Erythroblast (primary cell): Measurements from ENCODE around the gene HTR2A.

Experiments used
- GATA1 ChIP-seq: IDR thresholded peaks from 2 replicates; pipeline ENCODE4 v1.6.1; 2011; ENCODE audit warnings: low read depth, mild to moderate bottlenecking, control low read depth, low read length, moderate library complexity
- POLR2A ChIP-seq: IDR thresholded peaks from 2 replicates; pipeline ENCODE4 v1.6.1; 2011; ENCODE audit warnings: mild to moderate bottlenecking, low read length

DNA sequence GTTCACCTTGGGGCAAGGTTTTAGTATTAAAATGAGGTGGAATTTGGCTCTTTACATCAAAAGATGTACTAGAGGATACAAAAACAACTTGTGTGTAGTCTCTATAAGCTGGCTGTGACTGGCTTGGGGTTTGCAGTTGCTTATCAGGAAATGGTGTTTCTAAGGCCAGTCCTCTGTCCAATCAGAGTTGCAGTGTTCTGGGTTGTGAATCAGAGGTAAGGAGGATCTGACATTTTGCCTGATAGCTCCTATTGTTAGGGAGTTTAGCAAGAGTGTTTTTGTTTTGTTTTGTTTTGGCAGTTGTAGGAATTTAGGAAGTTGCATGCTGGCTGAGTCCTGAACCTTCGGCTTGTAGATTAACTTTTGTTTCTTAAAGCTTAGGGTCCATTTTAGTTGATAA, 79.8 kb downstream of the HTR2A start:
- no peak for TF ChIP-seq POLR2A
- no peak for TF ChIP-seq GATA1
